GM23338 (cell line): ENCODE measurements around the gene NUFIP2. TPM values are rescaled to one million over a fixed set of nuclear protein-coding genes. Genes with fewer than 3 reads are reported as not detected.

Source experiments
- ATAC-seq: fragments of 200-7000 bp; cut with Tn5 transposase; 3 replicates; pipeline ENCODE4 v1.9.1; 2020
- DNase-seq: peaks from one replicate; pipeline ENCODE4 v3.0.0-alpha.2; 2015; ENCODE audit warnings: low spot score
- H2AFZ ChIP-seq: fragments of 200-600 bp; sonication (generic); 2 replicates; pipeline ENCODE4 v1.8.0; 2016; ENCODE audit warnings: antibody characterized with exemption, mild to moderate bottlenecking, moderate library complexity
- H3F3A ChIP-seq: fragments of 200-600 bp; sonication (generic); replicated peaks from 2 replicates; pipeline ENCODE4 v1.8.0; 2017; ENCODE audit warnings: antibody characterized with exemption, mixed run types, low read depth
- H3K27ac ChIP-seq: fragments of 200-600 bp; sonication (generic); 2 replicates; pipeline ENCODE4 v1.6.1; 2016; ENCODE audit warnings: low read depth
- H3K27me3 ChIP-seq: fragments of 200-600 bp; sonication (generic); 2 replicates; pipeline ENCODE4 v1.8.0; 2016; ENCODE audit warnings: mild to moderate bottlenecking, mixed run types, moderate library complexity; ENCODE audit not compliant: insufficient read depth
- H3K36me3 ChIP-seq: fragments of 200-600 bp; sonication (generic); 2 replicates; pipeline ENCODE4 v1.8.0; 2016; ENCODE audit warnings: mild to moderate bottlenecking; ENCODE audit not compliant: insufficient read depth
- H3K4me1 ChIP-seq: fragments of 200-600 bp; sonication (generic); 2 replicates; pipeline ENCODE4 v1.8.0; 2016; ENCODE audit warnings: mild to moderate bottlenecking, moderate library complexity; ENCODE audit not compliant: insufficient read depth
- H3K4me2 ChIP-seq: fragments of 200-600 bp; sonication (generic); 2 replicates; pipeline ENCODE4 v1.7.1; 2017; ENCODE audit warnings: mixed run types
- H3K4me3 ChIP-seq: fragments of 200-600 bp; sonication (generic); 2 replicates; pipeline ENCODE4 v1.6.1; 2016; ENCODE audit warnings: mixed run types
- H3K79me2 ChIP-seq: fragments of 200-600 bp; sonication (generic); replicated peaks from 2 replicates; pipeline ENCODE4 v1.8.0; 2017; ENCODE audit warnings: mild to moderate bottlenecking; ENCODE audit not compliant: insufficient read depth
- H3K9me2 ChIP-seq: fragments of 200-600 bp; sonication (generic); 2 replicates; pipeline ENCODE4 v1.8.0; 2017; ENCODE audit not compliant: insufficient read depth
- H4K20me1 ChIP-seq: fragments of 200-600 bp; sonication (generic); replicated peaks from 2 replicates; pipeline ENCODE4 v1.8.0; 2017; ENCODE audit warnings: mild to moderate bottlenecking; ENCODE audit not compliant: insufficient read depth
- H3K27ac Mint-ChIP-seq: 2 replicates; pipeline ENCODE4 v1.8.0; 2020; ENCODE audit warnings: inconsistent platforms, mild to moderate bottlenecking, moderate library complexity, mixed read lengths
- H3K27me3 Mint-ChIP-seq: 3 replicates; pipeline ENCODE4 v1.8.0; 2022; ENCODE audit warnings: low read depth, mild to moderate bottlenecking, moderate library complexity, mixed read lengths, inconsistent platforms; ENCODE audit not compliant: insufficient read depth, poor library complexity
- H3K36me3 Mint-ChIP-seq: 3 replicates; pipeline ENCODE4 v1.8.0; 2021; ENCODE audit warnings: low read depth, mild to moderate bottlenecking, inconsistent platforms, moderate library complexity, mixed read lengths
- H3K4me1 Mint-ChIP-seq: 3 replicates; pipeline ENCODE4 v1.8.0; 2020; ENCODE audit warnings: mild to moderate bottlenecking, inconsistent platforms, mixed read lengths
- H3K4me3 Mint-ChIP-seq: 3 replicates; pipeline ENCODE4 v1.8.0; 2021; ENCODE audit warnings: moderate library complexity, mild to moderate bottlenecking, inconsistent platforms, mixed read lengths
- H3K9me3 Mint-ChIP-seq: 3 replicates; pipeline ENCODE4 v1.8.0; 2020; ENCODE audit warnings: moderate library complexity, mild to moderate bottlenecking, inconsistent platforms, mixed read lengths
- EZH2 ChIP-seq: fragments of 200-600 bp; sonication (generic); IDR thresholded peaks from one replicate; pipeline ENCODE4 v1.8.0; 2017; ENCODE audit warnings: antibody characterized with exemption, mild to moderate bottlenecking, low read depth; ENCODE audit not compliant: unreplicated experiment
- EZH2phosphoT487 ChIP-seq: fragments of 200-600 bp; sonication (generic); IDR thresholded peaks from one replicate; pipeline ENCODE4 v1.8.1; 2018; ENCODE audit warnings: antibody characterized with exemption; ENCODE audit not compliant: unreplicated experiment
- JUNB ChIP-seq: IDR thresholded peaks from one replicate; pipeline ENCODE4 v1.6.1; 2016; ENCODE audit warnings: antibody characterized with exemption; ENCODE audit not compliant: unreplicated experiment
- POLR2AphosphoS5 ChIP-seq: IDR thresholded peaks from 2 replicates; pipeline ENCODE4 v1.6.1; 2016; ENCODE audit warnings: antibody characterized with exemption, low read depth
- STAT1 ChIP-seq: IDR thresholded peaks from one replicate; pipeline ENCODE4 v1.6.1; 2016; ENCODE audit warnings: antibody characterized with exemption; ENCODE audit not compliant: unreplicated experiment
- polyA plus RNA-seq: library from polyadenylated mRNA; unstranded; fragments of >200 nt; fragmentation: Nextera tagmentation; extraction: Ambion mirVana; gene quantifications from 2 replicates; pipeline ENCODE4 v1.2.1, GENCODE V29; 2016
- total RNA-seq: library from RNA; depleted of rRNA; stranded (reverse); fragments of >200 nt; shearing (Covaris generic); gene quantifications from 2 replicates; pipeline ENCODE4 v1.2.3, GENCODE V29; 2014
- TF ChIP-seq, protein P1 (sequence below), 2 experiments: fragments of 200-600 bp in 1 of 2; sonication (generic) in 1 of 2; conservative IDR thresholded peaks; 2 replicates each; pipeline versions ENCODE4 v1.5.1 to v1.6.1; 2016 to 2017; ENCODE audit warnings: antibody characterized with exemption in 2 of 2, low read depth in 2 of 2, mild to moderate bottlenecking in 2 of 2, moderate library complexity in 1 of 2
- TF ChIP-seq, protein P2 (sequence below): IDR thresholded peaks from one replicate; pipeline ENCODE4 v1.6.1; 2018; ENCODE audit warnings: antibody characterized with exemption; ENCODE audit not compliant: unreplicated experiment
- TF ChIP-seq, protein P3 (sequence below): fragments of 250-450 bp; sonication (Bioruptor Pico); IDR thresholded peaks from 2 replicates; pipeline ENCODE4 v1.5.0; 2020; ENCODE audit warnings: mild to moderate bottlenecking, moderate library complexity

NUFIP2 gene
- total and polyA plus RNA-seq, 2 experiments from 2014 or later: 22.2 to 88.5 TPM

DNA sequence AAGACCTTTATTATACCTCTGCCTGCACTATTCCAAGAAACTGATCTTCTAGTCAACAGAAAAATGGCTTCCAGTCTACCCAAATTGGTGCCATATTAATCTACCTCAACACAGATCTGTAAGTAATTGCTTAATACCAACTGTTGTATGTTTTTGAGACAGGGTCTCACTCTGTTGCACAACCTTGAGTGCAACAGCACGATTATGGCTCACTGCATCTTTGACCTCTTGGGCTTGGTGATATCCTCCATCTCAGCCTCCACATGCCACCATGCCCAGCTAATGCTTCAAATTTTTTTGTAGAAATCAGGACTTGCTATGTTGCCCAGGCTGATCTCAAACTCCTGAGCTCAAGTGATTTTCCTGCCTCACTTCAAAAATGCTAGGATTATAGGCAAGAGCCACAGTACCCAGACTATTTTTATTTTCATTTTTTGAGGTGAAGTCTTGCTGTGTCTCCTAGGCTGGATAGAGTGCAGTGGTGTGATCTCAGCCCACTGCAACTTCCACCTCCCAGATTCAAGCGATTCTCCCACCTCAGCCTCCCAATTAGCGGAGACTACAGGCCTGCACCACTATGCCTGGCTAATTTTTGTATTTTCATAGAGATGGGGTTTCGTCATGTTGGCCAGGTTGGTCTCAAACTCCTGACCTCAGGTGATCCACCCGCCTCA lies 14.4 kb downstream of the NUFIP2 start:
- Mint-ChIP-seq H3K4me3 (no peak overlapping the region; the same call in 2 of the 3 replicates), H3K36me3 (peaks cover 87% of the 10 kb centered on the region), H3K27me3 (peaks cover 7% of the 10 kb centered on the region)

More for the DNA sequence above, 14.4 kb downstream of the NUFIP2 start:
- ATAC-seq (no peak), DNase-seq (no peak)
- Mint-ChIP-seq H3K27ac (no peak overlapping the region), H3K4me1 (peaks cover 29% of the 10 kb centered on the region), H3K9me3 (no peaks in the 10 kb centered on the region)
- no peaks in the 10 kb centered on the region for H3K9me2 ChIP-seq
- H3K4me2 ChIP-seq: no peak overlapping the region
- peaks cover 94% of the 10 kb centered on the region for H4K20me1 ChIP-seq
- 0 out of 2 replicates have a peak overlapping the region, but pooled peaks have one; percentile 24 for H3K4me3 ChIP-seq
- H3K36me3 ChIP-seq: peaks cover 12% of the 10 kb centered on the region; the same call in 1 of the 2 replicates
- H3F3A ChIP-seq: peaks cover 15% of the 10 kb centered on the region; the same call in 1 of the 2 replicates
- peaks cover 100% of the 10 kb centered on the region for H3K79me2 ChIP-seq
- H2AFZ ChIP-seq: no peak overlapping the region
- H3K27me3 ChIP-seq: no peaks in the 10 kb centered on the region
- no peak for TF ChIP-seq POLR2AphosphoS5
- no peak for TF ChIP-seq STAT1
- TF ChIP-seq JUNB: no peak
- TF ChIP-seq, protein P1, sequence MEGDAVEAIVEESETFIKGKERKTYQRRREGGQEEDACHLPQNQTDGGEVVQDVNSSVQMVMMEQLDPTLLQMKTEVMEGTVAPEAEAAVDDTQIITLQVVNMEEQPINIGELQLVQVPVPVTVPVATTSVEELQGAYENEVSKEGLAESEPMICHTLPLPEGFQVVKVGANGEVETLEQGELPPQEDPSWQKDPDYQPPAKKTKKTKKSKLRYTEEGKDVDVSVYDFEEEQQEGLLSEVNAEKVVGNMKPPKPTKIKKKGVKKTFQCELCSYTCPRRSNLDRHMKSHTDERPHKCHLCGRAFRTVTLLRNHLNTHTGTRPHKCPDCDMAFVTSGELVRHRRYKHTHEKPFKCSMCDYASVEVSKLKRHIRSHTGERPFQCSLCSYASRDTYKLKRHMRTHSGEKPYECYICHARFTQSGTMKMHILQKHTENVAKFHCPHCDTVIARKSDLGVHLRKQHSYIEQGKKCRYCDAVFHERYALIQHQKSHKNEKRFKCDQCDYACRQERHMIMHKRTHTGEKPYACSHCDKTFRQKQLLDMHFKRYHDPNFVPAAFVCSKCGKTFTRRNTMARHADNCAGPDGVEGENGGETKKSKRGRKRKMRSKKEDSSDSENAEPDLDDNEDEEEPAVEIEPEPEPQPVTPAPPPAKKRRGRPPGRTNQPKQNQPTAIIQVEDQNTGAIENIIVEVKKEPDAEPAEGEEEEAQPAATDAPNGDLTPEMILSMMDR (conservative IDR thresholded peaks at IDR 0.05; ENCODE audit: low read depth in 2 of 2): no peak
- no peak for TF ChIP-seq EZH2
- TF ChIP-seq, protein P2, sequence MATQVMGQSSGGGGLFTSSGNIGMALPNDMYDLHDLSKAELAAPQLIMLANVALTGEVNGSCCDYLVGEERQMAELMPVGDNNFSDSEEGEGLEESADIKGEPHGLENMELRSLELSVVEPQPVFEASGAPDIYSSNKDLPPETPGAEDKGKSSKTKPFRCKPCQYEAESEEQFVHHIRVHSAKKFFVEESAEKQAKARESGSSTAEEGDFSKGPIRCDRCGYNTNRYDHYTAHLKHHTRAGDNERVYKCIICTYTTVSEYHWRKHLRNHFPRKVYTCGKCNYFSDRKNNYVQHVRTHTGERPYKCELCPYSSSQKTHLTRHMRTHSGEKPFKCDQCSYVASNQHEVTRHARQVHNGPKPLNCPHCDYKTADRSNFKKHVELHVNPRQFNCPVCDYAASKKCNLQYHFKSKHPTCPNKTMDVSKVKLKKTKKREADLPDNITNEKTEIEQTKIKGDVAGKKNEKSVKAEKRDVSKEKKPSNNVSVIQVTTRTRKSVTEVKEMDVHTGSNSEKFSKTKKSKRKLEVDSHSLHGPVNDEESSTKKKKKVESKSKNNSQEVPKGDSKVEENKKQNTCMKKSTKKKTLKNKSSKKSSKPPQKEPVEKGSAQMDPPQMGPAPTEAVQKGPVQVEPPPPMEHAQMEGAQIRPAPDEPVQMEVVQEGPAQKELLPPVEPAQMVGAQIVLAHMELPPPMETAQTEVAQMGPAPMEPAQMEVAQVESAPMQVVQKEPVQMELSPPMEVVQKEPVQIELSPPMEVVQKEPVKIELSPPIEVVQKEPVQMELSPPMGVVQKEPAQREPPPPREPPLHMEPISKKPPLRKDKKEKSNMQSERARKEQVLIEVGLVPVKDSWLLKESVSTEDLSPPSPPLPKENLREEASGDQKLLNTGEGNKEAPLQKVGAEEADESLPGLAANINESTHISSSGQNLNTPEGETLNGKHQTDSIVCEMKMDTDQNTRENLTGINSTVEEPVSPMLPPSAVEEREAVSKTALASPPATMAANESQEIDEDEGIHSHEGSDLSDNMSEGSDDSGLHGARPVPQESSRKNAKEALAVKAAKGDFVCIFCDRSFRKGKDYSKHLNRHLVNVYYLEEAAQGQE: no peak
- TF ChIP-seq, protein P3, sequence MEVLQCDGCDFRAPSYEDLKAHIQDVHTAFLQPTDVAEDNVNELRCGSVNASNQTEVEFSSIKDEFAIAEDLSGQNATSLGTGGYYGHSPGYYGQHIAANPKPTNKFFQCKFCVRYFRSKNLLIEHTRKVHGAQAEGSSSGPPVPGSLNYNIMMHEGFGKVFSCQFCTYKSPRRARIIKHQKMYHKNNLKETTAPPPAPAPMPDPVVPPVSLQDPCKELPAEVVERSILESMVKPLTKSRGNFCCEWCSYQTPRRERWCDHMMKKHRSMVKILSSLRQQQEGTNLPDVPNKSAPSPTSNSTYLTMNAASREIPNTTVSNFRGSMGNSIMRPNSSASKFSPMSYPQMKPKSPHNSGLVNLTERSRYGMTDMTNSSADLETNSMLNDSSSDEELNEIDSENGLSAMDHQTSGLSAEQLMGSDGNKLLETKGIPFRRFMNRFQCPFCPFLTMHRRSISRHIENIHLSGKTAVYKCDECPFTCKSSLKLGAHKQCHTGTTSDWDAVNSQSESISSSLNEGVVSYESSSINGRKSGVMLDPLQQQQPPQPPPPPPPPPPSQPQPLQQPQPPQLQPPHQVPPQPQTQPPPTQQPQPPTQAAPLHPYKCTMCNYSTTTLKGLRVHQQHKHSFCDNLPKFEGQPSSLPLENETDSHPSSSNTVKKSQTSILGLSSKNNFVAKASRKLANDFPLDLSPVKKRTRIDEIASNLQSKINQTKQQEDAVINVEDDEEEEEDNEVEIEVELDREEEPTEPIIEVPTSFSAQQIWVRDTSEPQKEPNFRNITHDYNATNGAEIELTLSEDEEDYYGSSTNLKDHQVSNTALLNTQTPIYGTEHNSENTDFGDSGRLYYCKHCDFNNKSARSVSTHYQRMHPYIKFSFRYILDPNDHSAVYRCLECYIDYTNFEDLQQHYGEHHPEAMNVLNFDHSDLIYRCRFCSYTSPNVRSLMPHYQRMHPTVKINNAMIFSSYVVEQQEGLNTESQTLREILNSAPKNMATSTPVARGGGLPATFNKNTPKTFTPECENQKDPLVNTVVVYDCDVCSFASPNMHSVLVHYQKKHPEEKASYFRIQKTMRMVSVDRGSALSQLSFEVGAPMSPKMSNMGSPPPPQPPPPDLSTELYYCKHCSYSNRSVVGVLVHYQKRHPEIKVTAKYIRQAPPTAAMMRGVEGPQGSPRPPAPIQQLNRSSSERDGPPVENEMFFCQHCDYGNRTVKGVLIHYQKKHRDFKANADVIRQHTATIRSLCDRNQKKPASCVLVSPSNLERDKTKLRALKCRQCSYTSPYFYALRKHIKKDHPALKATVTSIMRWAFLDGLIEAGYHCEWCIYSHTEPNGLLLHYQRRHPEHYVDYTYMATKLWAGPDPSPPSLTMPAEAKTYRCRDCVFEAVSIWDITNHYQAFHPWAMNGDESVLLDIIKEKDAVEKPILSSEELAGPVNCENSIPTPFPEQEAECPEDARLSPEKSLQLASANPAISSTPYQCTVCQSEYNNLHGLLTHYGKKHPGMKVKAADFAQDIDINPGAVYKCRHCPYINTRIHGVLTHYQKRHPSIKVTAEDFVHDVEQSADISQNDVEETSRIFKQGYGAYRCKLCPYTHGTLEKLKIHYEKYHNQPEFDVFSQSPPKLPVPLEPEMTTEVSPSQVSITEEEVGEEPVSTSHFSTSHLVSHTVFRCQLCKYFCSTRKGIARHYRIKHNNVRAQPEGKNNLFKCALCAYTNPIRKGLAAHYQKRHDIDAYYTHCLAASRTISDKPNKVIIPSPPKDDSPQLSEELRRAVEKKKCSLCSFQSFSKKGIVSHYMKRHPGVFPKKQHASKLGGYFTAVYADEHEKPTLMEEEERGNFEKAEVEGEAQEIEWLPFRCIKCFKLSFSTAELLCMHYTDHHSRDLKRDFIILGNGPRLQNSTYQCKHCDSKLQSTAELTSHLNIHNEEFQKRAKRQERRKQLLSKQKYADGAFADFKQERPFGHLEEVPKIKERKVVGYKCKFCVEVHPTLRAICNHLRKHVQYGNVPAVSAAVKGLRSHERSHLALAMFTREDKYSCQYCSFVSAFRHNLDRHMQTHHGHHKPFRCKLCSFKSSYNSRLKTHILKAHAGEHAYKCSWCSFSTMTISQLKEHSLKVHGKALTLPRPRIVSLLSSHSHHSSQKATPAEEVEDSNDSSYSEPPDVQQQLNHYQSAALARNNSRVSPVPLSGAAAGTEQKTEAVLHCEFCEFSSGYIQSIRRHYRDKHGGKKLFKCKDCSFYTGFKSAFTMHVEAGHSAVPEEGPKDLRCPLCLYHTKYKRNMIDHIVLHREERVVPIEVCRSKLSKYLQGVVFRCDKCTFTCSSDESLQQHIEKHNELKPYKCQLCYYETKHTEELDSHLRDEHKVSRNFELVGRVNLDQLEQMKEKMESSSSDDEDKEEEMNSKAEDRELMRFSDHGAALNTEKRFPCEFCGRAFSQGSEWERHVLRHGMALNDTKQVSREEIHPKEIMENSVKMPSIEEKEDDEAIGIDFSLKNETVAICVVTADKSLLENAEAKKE (CRISPR knock-in tag): no peak
- no peak for TF ChIP-seq EZH2phosphoT487
- H3K27ac ChIP-seq: no peak overlapping the region
- H3K4me1 ChIP-seq: peaks cover 12% of the 10 kb centered on the region; the same call in 1 of the 2 replicates
